Stimulated activated CD4-positive, alpha-beta T cell treated with anti-CD3 and anti-CD28 coated beads, Interleukin-4, amount 100 ng/mL, for 24 hours (primary cell): ENCODE measurements around the gene ERG.

Experiments used
- DNase-seq: peaks from one replicate; pipeline ENCODE4 v3.0.0-alpha.2; 2020

The ERG gene

GRCh38 chr21:38496224-38496623 lies 2.1 kb downstream of the ERG start:
- no peak for DNase-seq

- no peak for DNase-seq
Observed at GRCh38 chr21:38495696-38496095, 2.6 kb downstream of the ERG start.

- no peak for DNase-seq
Observed at GRCh38 chr21:38495242-38495641, 3.0 kb downstream of the ERG start.

GRCh38 chr21:38494703-38495102 lies 3.6 kb downstream of the ERG start:
- DNase-seq: no peak

GRCh38 chr21:38494251-38494642 lies 4.0 kb downstream of the ERG start:
- DNase-seq: no peak

GRCh38 chr21:38493549-38494250 lies 4.6 kb downstream of the ERG start:
- DNase-seq: no peak

GRCh38 chr21:38492007-38492406 lies 6.3 kb downstream of the ERG start:
- no peak for DNase-seq

GRCh38 chr21:38491536-38491935 lies 6.7 kb downstream of the ERG start:
- no peak for DNase-seq

GRCh38 chr21:38490411-38491020 lies 7.8 kb downstream of the ERG start:
- no peak for DNase-seq

- DNase-seq: no peak
Observed at GRCh38 chr21:38489729-38490128, 8.5 kb downstream of the ERG start.

GRCh38 chr21:38489271-38489652 lies 9.0 kb downstream of the ERG start:
- DNase-seq: no peak

- DNase-seq: no peak
Observed at GRCh38 chr21:38488640-38489270, 9.5 kb downstream of the ERG start.

GRCh38 chr21:38487901-38488639 lies 10.2 kb downstream of the ERG start:
- no peak for DNase-seq

- no peak for DNase-seq
Observed at GRCh38 chr21:38486706-38487105, 11.6 kb downstream of the ERG start.

GRCh38 chr21:38486221-38486620 lies 12.1 kb downstream of the ERG start:
- DNase-seq: no peak

- no peak for DNase-seq
Observed at GRCh38 chr21:38479641-38480525, 18.4 kb downstream of the ERG start.

GRCh38 chr21:38478782-38479181 lies 19.5 kb downstream of the ERG start:
- DNase-seq: no peak

- no peak for DNase-seq
Observed at GRCh38 chr21:38477226-38477625, 21.1 kb downstream of the ERG start.

GRCh38 chr21:38476385-38476784 lies 21.9 kb downstream of the ERG start:
- DNase-seq: no peak

- DNase-seq: no peak
Observed at GRCh38 chr21:38475519-38475918, 22.8 kb downstream of the ERG start.

GRCh38 chr21:38474796-38475195 lies 23.5 kb downstream of the ERG start:
- DNase-seq: no peak

GRCh38 chr21:38474124-38474523 lies 24.2 kb downstream of the ERG start:
- no peak for DNase-seq
